ENCODE data around the gene NBAS.

Gene NBAS

DNA sequence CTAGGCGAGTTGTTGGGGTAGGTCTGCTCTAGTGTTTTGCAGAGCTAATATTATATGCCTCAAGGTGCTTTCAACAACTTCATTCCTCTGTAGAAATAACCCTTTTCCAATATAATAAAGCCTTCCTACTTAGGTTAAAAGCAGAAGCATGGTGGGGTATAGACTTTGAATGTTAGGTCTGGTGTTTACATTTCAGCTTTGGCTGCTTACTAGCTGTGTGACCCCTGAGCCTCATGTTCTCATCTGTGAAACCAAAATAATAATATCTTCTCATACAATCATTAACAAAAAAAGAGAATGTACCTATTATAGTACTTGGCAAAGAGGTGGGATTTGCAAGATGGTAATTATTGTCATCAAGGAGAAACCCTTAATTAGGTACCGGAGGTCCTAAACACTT lies 386.6 kb downstream of the NBAS start:
- FAIRE-seq (no peak), DNase-seq (ENCODE audit: low spot score) (no peak)

DNA sequence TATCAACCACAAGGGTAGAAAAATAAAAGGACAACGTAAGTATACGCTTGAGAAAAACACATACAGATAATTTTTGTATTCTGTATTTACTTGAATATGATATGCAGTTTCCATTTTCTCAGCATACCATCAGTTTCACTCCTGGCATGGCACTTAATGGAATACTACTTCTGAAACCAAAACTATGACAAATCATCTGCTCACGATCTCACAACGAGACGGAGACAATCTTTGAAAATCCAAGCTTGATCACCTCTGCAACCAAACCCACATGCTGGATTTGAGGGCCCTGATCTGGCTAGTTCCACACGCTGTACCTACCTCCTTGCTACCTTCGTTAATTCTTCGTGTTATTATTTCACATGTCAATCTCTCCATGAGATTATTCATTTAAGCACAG lies 387.6 kb downstream of the NBAS start:
- FAIRE-seq (no peak), DNase-seq (ENCODE audit: low spot score) (no peak)

DNA sequence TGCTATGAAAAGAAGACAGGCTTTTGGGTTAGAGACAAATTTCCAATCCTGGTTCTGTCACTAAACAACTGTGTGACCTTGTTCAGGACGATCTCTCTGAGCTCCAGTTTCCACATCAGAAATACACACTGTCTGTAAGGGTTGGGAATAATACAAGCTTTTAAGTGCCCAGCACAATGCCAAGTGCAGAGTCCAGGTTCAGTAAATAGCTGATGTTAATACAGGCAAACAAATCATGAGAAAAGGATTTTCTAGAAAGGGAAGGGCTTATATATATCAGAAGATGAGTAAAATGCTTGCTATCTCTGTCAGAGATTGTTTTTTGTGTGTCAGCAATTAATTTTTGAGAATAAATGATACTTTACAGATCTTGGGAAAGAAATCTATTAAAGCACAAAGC lies 388.3 kb downstream of the NBAS start:
- DNase-seq (ENCODE audit: low spot score) (no peak), FAIRE-seq (no peak)

DNA sequence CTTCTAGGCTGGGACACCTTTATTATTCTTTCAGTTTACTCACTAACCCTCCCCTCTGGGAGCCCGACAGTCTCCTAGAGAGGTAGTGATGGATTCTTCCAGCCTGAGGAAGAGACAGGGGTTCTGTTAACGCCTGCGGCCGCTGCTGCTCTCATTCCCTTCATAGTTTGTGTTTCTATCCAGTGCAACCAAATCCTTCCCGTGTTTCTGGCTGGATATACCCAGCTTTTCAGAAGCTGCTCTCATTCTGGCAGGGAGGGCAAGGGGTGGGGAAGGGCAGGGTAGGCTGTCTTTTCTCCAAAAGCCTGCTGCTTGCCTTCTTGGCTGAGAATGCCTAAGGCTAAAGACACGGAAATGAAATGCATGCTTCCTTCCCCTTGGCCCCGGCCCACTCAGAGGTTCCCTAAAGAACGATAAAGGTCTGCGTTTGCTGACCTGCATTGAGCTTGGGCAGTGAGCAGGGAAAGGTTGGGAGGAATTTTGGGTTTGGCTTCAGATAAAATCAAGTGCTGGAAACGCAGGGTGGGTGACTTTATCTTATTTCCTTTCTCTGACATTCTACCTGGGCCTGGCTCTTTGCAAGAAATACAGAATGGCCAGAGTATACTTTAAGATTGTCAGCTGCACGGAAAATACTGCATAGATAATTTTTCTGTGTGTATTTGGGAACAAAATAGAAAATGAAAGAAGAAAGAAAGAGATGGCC lies 390.9 kb downstream of the NBAS start:
- FAIRE-seq (no peak), DNase-seq (ENCODE audit: low spot score) (no peak)

DNA sequence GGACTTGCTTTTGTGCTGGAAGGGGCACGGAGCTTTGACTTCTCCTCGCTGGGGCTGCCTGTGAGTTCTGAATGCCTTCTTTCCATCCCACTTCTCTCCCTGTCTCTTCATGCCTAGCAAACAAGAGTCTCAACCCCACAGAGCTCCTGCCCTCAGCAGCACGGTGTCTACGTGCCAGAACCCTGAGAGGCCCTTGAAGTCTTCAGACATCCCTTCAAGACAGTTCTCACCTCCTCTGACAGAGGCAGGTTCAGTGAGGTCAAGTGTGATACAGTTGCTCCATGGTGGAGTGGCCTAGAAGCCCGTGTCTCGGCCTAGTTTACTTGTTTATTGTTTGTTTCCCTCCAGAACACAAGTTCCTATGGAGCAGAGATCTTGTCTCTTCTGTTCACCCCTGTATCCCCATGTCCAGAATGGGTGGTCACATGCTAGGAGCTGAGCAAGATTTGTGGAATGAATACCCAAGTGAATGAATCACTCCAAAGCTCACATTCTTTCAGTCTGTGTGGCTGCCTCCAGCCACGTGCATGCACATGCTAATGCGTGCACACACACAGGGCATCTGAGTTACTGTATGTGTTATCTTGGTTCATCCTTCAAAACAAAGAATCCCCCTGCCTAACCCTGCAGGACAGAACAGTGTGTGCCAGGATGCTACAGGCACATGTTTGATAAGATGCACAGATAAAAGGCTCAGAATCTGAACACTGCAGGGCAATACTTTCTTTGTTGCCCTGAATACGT lies 391.6 kb downstream of the NBAS start:
- FAIRE-seq (peak; percentile 89), DNase-seq (ENCODE audit: low spot score) (peak; percentile 92)

DNA sequence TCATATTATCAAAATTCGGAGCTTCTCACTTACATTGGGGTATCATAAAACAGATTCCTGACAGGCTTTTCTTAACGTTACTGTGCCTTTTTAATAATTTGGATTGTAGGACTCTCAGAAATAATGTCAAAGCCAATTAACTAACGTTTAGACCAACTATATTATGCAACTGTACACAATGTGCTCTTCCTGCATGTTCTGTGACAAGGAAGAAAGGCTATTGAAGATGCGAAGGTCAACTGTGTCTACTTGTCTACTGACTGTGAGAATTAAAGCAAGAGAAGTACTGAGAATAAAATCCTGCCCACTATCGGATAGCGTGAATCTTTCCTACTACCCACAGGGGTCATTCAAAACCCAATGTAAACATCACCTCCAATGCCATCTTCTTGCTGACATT lies 393.0 kb downstream of the NBAS start:
- no peak for FAIRE-seq
- no peak for DNase-seq (ENCODE audit: low spot score)

DNA sequence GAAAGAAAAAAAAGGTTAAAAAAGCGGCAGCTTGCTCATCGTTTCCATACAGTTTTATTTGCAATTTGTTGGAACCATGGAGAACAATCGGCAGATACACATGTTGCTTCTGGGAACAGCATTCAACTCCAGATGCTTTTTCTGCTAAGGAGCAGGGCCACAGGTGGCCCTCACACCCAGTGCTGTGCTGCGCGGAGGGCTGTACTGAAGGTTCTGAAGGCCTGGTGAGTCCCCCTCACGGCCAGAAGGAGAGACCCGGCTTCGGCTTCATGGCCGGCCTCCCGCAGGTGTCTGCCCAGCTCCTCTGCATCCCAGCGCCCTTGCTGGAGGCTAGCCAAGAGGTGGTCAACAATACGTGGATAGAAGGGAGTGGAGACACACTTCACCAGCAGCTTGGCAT lies 394.3 kb downstream of the NBAS start:
- FAIRE-seq: no peak
- DNase-seq (ENCODE audit: low spot score): no peak

DNA sequence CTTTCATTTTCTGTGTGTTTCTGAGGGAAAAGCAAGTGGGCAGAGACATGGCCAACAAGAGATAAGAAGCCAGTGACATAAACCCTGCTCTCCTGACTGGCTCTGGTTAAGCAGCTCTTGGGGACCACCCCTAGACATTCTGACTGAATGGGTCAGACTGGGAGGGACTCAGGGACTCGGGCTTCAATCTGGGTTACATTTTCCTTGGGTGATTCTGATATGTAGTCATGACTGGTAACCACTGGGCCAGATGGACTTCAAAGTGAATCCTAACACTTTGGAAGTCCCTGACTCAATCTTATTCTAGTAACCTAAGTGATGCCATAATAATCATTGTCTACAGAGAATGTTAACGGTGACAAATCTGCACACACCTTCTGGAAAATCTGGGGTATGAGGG lies 397.8 kb downstream of the NBAS start:
- no peak for FAIRE-seq
- no peak for DNase-seq (ENCODE audit: low spot score)

DNA sequence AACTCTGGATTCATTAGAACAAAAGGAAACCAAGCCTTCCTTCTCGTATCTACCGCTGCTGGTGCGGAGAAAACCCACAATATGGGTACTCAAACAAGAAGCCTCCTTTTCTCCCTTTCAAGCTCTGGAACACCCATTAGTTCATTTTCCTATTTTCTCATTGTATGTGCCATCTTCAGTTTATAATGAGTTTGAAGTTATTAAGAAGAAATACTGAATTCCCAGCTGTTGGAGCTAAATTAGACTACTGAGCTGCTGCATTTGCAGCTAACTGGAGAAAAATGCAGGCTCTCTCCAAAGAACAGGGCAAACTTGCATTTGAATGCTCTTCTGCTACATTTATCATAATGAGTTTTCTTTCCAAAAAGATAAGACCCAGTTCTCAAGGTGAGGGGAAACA lies 398.5 kb downstream of the NBAS start:
- FAIRE-seq (no peak), DNase-seq (ENCODE audit: low spot score) (no peak)

DNA sequence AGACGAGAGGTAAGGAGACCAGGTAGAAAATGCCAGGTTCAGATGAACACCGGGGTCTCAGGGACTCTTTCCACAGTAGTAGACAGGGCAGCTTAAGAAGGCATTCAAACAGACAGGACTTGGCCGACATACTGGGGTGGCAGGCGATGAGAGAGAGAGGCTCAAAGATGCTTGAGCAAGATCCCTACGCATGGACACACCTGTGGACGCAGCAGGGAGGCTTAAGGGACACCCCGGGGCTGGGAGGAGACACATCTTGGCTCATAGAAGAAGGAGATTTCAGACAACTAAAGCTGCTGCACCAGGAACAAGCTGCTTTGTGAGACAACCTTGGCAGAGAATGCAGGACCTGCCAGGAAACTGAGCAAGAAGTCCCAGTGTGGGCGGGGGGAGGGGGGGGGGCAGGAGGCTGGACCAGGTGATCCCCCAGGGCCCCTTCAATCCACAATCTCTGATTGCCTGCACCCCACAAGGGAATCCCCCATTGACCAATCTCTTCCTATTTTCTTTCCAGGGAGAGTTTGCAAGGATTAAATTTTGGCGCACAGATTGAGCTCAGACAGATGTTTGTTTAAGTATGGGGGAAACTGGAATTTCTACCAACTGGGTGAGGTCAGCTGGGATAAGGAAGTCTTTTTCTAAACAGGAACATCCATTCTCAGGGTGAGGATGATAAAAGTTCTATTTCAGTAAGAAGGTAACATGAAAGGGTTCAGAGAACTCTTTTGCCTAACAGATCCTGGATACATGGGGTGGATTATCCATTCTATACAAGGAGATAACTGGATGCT lies 400.7 kb downstream of the NBAS start:
- DNase-seq (ENCODE audit: low spot score): no peak
- no peak for FAIRE-seq

DNA sequence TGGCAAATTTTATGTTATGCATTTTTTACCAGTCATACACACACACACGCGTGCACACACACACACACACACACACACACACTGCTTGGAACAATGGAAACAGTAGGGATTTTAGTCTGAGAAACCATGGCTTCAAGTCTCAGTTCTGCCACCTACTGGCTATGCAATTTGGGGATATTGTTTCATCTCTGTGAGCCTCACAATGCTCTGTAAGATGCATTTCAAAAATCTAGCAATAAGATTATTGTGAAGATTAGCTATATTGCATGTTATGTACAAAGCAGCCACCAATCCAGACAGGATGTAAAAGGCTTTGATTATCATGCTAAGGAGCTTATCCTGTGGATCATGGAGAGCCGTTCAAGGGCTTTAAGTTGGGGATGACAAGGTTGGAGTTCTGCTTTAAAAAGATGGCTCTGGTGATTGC lies 401.4 kb downstream of the NBAS start:
- no peak for DNase-seq (ENCODE audit: low spot score)
- no peak for FAIRE-seq

DNA sequence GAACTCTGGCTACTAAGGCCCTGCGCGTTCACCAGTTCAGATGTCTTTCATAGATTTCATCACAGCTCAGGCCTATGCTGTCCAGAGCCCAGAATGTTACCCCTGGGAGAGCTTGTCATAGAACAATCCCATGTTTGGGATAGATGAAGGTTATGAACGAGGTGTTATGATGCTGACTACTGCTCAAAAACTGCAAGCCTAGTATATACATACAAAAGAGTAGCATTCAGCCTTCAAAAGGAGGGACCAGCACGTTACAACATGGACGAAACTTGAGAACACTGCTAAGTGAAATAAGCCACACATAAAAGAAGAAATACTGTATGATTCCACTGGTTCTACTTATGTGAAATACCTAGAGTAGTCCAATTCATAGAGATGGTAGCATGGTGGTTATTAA lies 401.9 kb downstream of the NBAS start:
- no peak for DNase-seq (ENCODE audit: low spot score)
- no peak for FAIRE-seq

DNA sequence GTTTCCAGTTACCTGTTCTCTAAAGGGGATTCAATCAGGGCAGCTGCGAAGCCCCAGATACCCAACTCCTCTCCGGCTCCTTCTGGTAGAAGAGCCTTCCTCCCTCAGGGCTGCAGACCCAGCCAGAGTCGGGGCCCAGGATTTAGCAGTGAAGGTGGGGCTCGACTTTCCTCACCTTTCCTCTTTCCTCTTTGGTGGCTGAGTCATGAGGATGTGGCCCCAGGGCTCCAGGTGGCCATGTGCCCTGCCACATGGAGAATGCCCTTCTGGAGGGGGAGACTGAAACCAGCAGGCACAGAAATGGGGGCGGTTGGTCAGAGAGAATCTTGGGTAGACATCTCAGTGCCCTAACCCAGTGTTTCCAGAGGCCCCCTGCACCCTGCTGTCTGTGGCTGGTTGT lies 402.6 kb downstream of the NBAS start:
- DNase-seq (ENCODE audit: low spot score) (no peak), FAIRE-seq (no peak)

DNA sequence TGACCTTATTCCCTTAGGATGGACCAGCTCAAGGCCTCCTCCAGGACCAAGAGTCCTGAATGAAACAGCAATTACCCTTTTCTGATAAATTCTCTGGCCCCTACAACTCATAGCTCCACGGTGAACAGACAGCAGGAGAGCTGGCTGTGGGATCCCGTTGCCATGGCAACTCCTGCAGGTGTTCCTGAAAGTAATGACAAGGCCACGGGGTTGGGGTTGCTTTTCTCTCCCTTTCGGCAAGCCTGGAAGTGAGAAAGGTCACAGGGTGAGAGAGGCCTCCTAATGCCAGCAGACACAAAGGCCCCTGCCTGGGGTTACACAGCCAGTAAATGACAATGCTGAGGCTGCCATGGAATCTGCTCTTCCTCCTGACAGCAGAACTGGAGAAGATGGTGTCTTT lies 403.0 kb downstream of the NBAS start:
- DNase-seq (ENCODE audit: low spot score): no peak
- FAIRE-seq: no peak

DNA sequence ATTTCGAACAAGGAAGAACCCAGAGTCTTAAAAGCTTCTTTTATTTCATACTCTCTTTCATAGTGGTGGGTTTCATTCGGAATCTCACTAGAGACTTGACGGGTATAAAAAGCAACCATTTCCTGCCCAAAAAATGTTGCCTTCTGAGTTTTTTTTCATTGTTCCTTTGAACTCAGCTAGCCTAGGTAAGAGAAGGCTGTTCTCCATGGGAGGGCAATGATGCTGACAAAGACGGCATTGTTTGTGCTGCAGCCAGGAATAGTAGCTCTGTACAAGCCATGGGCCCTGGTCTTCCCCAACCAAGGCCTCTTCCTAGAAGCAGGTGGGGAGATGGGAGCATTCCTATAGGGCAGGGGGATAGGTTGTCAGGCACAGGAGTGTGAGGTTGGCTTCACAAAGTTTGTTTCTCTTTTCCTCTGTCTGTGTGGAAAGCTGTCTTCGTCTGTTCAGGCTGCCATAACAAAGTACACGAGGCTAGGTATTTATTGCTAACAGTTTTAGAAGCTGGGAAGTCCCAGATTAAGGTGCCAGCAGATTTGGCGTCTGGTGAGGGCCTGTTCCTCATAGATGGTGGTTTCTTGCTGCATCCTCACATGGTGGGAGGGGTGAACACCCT lies 405.1 kb downstream of the NBAS start:
- no peak for FAIRE-seq
- no peak for DNase-seq (ENCODE audit: low spot score)

DNA sequence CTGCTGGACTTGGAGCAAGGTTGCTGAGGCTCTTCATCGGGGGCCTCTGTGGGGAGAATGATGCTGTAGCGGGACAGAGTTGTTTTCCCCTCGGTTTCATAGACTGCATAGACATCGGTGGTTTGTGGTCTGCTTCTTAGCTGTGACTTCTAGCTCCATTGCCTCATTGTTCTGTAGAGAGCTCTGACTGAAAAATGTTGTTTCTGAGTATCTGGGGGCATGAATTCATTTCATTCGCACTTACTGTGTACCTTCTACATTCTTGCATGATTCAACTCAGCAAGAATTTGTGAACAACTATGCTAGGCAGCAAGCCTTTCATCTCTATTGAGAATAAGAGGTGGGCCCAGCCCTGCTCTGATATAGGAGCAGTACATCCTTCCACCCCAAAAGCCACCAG lies 406.8 kb downstream of the NBAS start:
- DNase-seq (ENCODE audit: low spot score) (no peak), FAIRE-seq (no peak)

DNA sequence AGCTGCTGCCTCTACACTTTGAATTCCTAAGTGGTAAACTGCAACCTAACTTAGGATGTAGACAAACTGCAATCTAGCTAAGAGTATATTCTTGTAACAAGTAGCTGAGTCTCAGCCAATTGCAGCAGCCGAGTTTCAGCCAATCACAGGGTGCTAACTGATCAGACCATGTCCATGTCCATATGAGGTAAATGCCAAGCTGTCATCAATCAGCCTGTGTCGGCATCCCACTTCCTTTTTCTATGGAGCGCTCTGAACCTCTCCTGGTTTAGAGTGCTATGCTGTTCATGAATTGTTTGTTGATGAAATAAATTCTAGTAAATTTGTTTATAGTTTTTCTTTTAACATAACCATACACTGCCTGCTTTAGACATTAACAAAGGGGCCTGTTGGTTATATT lies 408.8 kb downstream of the NBAS start:
- DNase-seq (ENCODE audit: low spot score) (no peak), FAIRE-seq (no peak)

DNA sequence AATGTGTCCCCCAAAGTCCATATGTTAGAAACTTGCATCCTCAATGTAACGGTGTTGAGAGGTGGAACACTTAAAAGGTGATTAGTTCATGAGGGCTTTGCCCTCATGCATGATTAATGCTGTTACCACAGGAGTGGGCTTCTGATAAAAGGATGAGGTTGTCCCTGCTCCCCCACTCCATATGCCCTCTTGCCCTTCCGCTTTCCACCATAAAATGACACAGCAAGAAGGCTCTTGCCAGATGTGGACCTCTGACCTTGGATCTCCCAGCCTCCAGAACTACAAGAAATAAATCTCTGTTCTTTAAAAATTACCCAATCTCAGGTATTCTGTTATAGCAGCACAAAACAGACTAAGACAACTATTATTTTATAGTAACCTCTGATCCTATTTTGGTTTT lies 412.1 kb downstream of the NBAS start:
- FAIRE-seq: no peak
- DNase-seq (ENCODE audit: low spot score): no peak

DNA sequence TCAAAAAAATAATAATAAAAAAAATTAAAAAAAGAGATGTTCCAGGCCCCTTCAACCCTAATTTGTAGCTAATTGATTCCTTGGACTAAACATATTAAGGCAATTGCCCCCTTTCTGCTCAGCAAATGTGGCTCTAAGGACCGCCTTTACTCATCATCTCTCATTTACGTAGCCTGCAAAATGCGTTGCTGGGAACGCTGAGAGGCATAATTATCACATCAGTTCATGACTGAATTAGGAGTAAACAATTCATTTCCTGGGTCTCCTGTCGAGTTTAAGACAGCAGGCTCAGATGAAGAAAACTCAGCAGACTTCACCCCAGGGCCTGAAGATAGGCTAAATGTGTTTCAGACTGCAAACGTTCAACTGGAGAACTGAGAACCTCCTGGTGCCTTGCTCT lies 413.5 kb downstream of the NBAS start:
- DNase-seq (ENCODE audit: low spot score) (no peak), FAIRE-seq (no peak)

DNA sequence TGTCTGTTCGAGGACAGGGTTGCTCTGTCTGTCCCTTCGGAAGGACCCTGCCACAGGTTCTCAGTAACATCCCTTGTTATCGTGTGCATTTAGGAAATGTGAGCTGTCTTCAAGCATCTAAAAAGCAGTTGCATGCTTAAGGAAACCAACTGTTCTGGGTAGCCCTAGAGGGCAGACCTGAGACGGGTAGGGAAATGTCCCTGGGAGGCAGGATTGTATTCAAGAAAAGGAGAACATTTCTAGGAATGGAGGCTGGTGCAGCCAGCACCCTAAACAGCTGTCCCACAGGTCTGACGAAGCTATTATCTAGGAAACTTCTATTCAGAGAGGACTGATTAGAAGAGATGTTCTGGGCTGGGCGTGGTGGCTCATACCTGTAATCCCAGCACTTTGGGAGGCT lies 414.2 kb downstream of the NBAS start:
- FAIRE-seq: no peak
- DNase-seq (ENCODE audit: low spot score): no peak

DNA sequence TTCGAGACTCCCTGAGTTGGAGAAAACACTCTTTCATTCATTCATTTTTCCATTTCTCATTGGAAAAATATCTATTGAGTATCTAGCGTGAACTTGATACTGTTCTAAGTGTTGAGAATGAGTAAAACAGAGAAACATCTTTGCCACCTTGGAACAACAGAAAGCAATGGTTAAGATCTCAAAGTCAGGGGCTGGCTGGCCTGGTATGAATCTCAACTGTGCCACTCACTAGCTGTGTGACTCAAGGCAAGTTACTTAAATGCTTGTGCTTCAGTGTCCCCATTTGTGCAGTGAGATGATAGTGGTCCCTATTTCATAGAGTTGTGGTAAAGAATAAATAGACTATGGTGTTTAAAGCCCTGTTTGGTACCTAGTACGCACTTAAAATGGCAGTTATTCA lies 415.2 kb downstream of the NBAS start:
- no peak for DNase-seq (ENCODE audit: low spot score)
- no peak for FAIRE-seq
